Hematopoietic multipotent progenitor cell (in vitro differentiated cells): Measurements from ENCODE around the gene STK11. TPM values are rescaled to one million over a fixed set of nuclear protein-coding genes. Genes with fewer than 3 reads are reported as not detected.

ENCODE experiments used
- DNase-seq, 3 donors: peaks; one replicate each; pipeline ENCODE4 v3.0.0-alpha.2; 2011 to 2015; ENCODE audit warnings: low read depth in 2 of 3, low spot score in 2 of 3
- total RNA-seq: library from RNA; depleted of rRNA; stranded (reverse); fragments of >200 nt; gene quantifications from one replicate; pipeline ENCODE4 v1.2.3, GENCODE V29; 2012

Gene STK11
- total RNA-seq, 1 donor: 104 TPM

- DNase-seq: peak in 2 of 3 donors; percentile 51 to 57
These were observed 54.5 kb downstream of the STK11 start for GRCh38 chr19:1259876-1260748.

GRCh38 chr19:1260749-1261537 lies 55.4 kb downstream of the STK11 start:
- peak; percentile 95 to 97 (median 96) for DNase-seq

GRCh38 chr19:1261538-1261797 lies 55.9 kb downstream of the STK11 start:
- peak in 2 of 3 donors; percentile 60 to 73 for DNase-seq

- DNase-seq: no peak
These were observed 56.4 kb downstream of the STK11 start for GRCh38 chr19:1261798-1262622.

- DNase-seq: no peak
These were observed 57.1 kb downstream of the STK11 start for GRCh38 chr19:1262623-1263123.

- DNase-seq: no peak
These were observed 57.6 kb downstream of the STK11 start for GRCh38 chr19:1263188-1263587.

GRCh38 chr19:1264801-1265614 lies 59.4 kb downstream of the STK11 start:
- no peak for DNase-seq

- peak in 2 of 3 donors; percentile 56 to 86 for DNase-seq
These were observed 60.1 kb downstream of the STK11 start for GRCh38 chr19:1265615-1266128.

GRCh38 chr19:1266129-1266915 lies 60.7 kb downstream of the STK11 start:
- peak; percentile 70 to 72 (median 70) for DNase-seq

GRCh38 chr19:1266916-1267476 lies 61.4 kb downstream of the STK11 start:
- DNase-seq: peak in 2 of 3 donors; percentile 57 to 73

- no peak for DNase-seq
These were observed 62.1 kb downstream of the STK11 start for GRCh38 chr19:1267477-1268225.

- no peak for DNase-seq
These were observed 62.9 kb downstream of the STK11 start for GRCh38 chr19:1268226-1269064.

- peak; percentile 96 to 99 (median 98) for DNase-seq
These were observed 63.5 kb downstream of the STK11 start, which contains the start of gene CIRBP for GRCh38 chr19:1269065-1269477. Gene CIRBP, plus strand, starts transcription at chr19:1269332. Its CDS starts 1,602 bp downstream, at chr19:1270934.

- DNase-seq: peak; percentile 77 to 87 (median 79)
These were observed 64.1 kb downstream of the STK11 start for GRCh38 chr19:1269478-1270212.

- DNase-seq: no peak
These were observed 64.8 kb downstream of the STK11 start for GRCh38 chr19:1270213-1270853.
